HG03378 (cell line): Measurements from ENCODE around the gene UNC45B.
"Not testable (repeated sequence)": the region's sequence is repeated elsewhere in the genome, so short reads cannot be mapped to it uniquely, and the experiment has no call there.

ENCODE experiments used
- ATAC-seq: cut with Tn5 transposase; IDR thresholded peaks from one replicate; pipeline ENCODE4 v1.9.1; 2021; ENCODE audit warnings: mild to moderate bottlenecking, moderate library complexity; ENCODE audit not compliant: unreplicated experiment

The UNC45B gene

DNA sequence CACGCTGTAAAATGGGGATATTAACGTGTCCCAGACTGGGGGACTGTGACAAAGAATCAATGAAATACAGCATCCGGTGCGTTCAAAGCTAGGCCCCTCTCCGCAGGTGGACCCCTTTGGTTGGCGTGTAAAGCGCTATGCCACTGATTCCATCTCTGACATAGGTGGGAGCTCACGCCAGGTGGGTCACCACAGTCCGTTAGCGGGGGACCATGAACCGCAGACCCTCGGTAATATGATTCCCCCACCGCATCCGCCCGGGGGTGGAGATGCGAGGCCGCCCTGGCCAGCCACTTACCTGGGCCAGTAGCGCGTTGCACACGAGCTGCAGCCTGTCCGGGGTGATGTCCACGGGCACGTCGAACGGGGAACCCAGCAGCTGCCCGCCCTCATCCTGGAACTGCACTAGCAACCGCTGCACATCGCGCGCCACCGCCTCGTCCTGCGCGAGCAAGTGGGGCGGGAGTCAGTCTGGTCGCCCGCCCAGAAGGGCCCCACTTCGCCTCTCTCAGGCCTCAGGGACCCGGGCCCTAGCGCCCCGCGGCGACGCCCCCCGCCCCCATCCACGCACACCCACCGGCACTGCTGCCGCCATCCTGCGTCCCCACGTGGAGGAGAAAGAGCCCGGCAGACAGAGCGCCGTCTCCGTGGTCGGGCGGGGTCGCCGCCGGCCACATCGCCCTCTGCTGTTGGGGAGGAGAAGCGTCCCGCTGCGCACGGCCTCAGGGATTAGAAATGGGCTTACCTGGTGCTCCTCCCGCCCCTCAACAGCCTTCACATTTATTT is 5.7 kb upstream of the UNC45B start, which contains the start of gene NLE1:
Gene NLE1, minus strand, starts transcription at position 623 of the 786 bp plus-strand sequence. Its CDS starts 28 bp downstream, at position 595.
- no peak for ATAC-seq

DNA sequence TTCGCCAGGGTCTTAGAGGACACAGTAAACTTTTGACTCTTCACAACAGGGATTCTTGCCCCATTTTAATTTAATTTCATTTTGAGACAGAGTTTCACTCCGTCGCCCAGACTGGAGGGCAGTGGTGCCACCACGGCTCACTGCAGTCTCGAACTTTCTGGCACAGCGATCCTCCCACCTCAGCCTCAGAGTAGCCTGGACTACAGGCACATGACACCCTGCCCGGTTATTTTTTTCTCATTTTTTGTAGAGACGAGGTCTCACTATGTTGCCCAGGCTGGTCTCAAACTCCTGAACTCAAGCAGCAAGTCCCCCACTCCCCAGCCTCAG is 5.2 kb upstream of the UNC45B start:
- no peak for ATAC-seq

DNA sequence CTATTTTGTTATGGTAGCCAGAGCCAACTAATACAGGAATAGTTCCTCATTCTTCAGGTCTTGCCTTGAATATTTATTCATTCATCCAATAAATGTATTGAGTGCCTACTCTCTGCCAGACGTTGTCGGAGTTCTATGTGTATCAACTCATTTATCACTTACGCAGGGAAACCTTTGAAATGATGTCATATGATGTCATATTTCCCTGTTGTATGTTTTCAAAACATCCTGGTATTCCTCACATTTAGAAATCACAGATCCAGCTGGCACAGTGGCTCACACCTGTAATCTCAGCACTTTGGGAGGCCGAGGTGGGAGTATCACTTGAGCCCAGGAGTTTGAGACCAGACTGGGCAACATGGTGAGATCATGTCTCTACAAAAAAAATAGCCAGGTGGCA is 2.8 kb upstream of the UNC45B start:
- ATAC-seq: no peak

DNA sequence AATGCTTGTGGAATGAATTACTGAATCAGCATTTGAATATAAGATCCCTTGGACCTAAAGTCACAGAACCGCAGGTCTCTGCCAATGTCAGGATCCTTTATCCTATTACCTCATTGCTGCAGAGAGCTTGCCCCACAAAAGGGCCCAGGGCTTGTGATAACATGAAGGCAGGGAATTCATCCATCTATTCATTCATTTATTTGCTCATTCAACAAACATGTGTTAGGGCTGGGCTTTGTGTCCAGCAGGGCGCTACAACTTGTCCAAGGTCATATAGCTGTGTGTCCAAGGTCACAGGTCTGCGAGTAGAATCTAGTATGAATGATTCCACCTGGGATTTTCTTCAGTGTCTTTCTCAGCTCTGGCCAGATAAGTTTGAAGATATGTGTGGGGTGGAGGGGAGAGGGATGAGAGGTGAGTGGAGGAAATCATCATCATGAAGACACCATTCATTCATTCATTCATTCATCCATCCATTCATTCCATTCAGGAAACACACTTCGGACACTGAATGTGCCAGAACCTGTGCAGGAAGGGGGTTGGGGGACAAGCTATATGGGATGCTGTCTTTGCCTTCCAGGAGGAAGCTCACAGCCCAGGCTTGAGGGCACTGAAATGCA is 1.3 kb upstream of the UNC45B start:
- ATAC-seq: no peak

DNA sequence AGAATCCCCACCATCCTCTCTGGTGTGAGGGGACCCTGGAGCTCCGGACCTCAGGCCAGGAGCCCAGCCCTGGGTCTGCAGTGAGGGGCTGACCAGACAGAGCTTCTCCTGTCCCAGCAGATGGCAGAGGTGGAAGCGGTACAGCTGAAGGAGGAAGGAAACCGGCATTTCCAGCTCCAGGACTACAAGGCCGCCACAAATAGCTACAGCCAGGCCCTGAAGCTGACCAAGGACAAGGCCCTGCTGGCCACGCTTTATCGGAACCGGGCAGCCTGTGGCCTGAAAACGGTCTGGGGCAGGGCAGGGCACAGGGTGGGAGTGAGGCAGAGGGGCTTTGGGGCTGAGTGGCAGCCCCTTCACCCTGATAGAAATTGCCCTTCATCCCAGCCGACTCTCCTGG is 527 bp downstream of the UNC45B start:
- no peak for ATAC-seq

DNA sequence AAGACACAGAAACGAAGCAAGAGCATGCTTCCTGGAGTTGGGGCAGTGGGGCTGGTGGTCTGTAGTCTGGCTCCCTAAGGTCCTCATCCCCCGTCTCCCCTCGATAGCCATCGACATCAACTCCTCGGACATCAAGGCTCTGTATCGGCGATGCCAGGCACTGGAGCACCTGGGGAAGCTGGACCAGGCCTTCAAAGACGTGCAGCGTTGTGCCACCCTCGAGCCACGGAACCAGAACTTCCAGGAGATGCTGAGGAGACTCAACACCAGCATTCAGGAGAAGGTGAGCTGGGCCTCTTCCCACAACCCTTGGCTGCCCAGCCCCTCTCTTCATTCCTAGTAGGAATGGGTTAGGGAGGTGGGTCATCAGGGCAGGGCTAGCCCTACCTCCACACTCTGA is 2.3 kb downstream of the UNC45B start:
- no peak for ATAC-seq

DNA sequence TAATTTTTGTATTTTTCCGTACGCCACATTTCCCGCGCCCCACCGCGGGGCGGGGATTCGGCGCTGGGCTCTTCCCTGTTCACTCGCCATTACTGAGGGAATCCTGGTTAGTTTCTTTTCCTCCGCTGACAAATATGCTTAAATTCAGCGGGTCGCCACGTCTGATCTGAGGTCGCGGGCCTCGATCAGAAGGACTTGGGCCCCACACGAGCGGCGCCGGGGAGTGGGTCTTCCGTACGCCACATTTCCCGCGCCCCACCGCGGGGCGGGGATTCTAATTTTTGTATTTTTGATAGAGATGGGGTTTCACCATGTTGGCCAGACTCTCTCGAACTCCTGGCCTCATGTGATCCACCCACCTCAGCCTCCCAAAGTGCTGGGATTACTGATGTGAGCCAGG is 3.5 kb downstream of the UNC45B start:
- not testable (repeated sequence) for ATAC-seq

DNA sequence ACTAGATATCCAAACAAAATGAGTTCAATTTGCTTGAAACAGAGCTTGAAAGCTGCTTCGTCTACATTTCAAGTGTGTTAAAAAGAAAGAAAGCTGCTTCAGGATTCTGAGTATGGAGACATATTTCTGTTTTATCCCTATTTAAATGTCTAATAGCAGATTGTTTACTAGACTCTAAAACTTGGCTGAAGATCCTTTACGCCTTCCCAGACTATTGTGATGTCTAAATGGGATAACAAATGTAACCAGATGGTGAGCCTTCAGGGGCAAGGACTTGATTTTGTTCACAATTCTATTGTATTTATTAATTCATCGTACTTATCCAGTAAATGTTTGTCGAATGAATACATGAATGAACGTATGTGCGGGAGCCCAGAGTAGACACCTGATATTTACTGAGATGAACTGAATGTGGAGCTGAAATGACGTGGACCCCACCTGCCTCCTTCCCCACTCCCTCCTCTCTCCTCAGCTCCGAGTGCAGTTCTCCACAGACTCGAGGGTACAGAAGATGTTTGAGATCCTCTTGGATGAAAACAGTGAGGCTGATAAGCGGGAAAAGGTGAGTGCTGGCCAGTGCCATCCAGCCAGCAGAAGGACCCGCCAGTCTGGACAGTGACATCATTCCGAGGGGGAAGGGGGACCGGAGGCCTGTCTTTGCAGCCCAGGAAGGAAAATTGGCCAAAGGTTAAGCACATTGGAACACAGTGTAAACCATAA is 5.0 kb downstream of the UNC45B start:
- ATAC-seq: no peak

DNA sequence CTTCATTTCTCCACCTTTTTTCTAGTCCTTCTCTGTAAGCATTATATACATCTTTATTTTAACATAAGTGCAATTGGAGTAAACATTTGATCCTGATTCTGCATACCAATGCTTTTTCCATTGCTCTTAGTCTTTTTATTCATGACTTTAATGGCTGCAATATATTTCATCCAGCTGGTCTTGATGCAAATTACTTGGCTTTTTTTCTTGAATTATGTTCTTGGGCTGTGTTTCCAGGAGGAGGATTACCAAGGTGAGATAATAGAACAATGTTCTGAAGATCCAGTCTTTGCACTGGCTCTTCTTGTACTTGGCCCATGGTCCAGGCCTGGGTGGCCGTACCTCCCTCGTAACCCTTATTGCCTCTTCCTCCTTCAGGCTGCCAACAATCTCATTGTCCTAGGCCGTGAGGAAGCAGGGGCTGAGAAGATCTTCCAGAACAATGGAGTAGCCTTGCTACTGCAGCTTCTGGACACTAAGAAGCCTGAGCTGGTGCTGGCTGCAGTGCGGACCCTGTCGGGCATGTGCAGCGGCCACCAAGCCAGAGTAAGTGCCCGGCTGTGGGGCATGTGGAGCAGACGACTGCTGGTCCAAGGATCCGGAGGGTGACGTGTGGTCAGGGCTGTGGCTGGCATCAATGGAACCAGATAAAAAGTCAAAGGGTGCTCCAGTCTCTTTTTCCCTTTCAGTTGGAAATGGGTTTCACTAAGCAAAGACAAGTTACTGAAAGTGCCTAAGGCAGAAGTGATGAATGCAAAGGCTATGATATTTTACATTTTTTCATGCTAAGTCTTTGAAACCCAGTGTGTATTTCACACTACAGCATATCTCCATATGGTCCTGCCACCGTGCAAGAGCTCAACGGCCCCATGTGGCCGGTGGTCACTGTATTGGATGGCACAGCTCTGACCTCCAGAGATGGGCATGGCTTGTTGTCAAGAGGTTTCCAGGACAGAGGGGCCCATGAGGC is 6.9 kb downstream of the UNC45B start:
- ATAC-seq: no peak

DNA sequence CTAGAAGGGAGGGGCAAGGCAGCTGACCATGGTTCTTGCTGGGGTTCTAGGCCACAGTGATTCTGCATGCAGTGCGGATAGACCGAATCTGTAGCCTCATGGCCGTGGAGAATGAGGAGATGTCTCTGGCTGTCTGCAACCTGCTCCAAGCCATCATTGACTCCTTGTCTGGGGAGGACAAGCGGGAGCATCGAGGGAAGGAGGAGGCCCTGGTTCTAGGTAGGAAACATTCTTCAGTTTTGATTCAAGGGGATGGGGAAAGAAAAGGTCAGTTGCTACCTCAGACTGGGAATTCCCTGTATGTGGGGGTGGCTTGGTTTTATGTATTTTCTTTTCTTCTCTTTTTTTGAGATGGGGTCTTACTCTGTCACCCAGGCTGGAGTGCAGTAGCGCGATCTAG is 7.6 kb downstream of the UNC45B start:
- ATAC-seq: no peak

DNA sequence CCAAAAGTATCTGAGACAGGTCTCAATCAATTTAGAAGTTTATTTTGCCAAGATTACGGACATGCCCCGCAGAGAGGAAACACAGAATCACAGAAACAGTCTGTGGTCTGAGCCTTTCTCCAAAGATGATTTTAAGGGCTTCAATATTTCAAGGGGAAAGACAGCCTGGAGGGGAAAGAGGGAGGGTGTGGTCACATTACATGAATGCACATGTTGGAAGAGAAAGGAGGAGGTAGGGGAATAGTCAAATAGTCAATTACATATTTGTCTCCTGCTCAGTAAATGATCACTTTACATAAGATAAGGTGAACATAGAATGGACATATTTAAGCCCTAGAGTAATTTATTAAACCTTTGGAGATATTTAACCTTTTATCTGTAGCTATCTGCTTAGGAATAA is 12.3 kb downstream of the UNC45B start:
- ATAC-seq: no peak

DNA sequence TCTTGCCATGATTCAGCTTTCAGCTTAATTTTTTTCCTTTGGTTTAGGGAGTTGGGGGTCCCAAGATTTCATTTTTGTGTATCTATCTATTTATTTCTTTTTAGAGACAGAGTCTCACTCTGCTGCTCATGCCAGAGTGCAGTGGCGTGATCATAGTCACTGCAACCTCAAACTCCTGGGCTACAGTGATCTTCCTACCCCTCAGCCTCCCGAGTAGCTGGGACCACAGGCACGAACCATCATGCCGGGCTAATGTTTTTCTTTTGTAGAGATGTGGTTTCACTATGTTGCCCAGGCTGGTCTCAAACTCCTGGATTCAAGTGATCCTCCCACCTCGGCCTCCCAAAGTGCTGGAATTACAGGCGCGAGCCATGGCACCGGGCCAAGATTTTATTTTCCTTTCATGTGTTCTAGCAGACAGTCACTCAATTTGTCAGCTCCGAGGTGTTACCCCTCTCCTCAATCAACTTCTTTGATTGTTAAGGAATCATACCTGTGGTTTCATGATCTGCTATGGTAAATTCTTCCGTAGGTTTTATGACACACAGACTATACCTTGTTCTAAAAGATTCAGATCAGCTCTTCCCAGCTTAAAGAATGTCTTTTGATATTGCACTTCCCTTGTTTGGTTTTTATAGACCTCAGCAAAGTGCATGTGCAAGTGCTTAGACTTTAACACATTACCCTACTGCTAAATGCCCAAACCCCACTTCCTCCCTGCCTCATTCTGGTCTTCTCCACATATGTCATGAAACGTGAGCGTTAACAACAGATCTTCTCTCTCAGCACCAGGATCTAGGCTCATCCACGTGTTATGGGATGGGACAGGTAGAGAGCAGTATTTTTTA is 13.0 kb downstream of the UNC45B start:
- ATAC-seq: no peak

DNA sequence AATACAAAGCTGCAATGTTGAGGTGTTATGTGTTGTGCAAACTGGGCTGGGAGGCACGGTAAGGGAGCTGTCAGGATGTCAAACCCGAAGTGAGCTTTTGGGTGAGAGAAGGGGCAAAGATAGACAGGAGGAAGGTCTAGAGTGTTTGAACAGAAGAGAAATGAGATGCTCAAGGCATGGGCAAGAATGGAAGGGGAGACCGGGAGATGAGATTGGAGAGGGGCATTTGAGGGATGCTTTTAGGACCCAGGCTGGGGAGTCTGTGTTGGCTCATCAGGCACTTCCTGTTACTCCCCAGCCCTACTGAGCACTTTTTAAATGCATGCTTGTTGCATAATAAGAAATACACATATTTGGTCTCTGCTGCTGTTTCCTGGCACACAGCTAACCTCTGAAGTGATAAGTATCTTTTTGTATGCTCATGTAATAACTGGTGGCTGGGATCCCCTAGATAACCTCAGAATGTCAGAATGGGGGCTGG is 13.7 kb downstream of the UNC45B start:
- ATAC-seq: no peak

DNA sequence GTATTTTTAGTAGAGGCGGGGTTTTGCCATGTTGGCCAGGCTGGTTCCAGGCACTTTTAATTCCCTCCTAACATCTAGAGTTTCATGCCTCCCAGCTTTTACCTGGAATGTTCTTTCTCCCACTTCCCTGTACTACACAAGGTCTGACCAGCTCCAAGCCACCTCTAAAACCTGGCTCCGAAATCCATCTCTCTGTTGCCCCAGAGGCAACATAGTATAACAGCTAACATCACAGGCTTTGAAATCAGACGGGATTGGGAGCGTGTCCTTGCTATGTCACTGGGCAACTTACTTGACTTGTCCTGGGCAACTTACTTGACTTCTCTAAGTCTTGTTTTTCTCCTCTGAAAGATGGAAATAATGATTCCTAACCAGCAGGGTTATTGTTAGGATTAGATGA is 15.1 kb downstream of the UNC45B start:
- ATAC-seq: no peak

DNA sequence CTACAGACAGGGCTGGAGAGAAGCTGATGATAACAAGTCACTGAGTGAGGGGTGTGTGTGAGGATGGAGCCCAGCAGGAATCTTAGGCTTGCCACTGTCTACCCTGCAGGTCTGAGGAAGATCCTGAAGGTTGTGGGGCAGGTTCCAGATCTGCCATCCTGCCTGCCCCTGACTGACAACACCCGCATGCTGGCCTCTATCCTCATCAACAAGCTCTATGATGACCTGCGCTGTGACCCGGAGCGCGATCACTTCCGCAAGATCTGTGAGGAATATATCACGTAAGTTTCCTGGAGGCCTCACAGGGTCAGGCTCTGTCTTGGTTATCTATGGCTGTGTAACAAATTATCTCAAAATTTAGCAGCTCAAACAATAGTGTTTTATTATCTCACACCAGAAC is 16.3 kb downstream of the UNC45B start:
- no peak for ATAC-seq

DNA sequence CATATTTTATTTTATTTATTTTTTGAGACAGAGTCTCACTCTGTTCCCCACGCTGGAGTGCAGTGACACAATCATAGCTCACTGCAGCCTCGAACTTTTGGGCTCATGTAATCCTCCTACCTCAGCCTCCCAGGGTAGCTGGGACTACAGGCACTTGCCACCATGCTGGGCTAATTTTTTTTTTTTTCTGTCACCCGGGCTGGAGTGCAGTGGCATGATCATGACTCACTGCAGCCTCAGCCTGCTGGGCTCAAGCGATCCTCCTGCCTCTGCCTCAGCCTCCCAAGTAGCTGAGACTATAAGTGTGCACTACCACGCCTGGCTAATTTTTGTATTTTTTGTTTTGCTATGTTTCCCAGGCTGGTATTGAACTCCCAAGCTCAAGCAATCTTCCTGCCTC is 17.1 kb downstream of the UNC45B start:
- no peak for ATAC-seq

DNA sequence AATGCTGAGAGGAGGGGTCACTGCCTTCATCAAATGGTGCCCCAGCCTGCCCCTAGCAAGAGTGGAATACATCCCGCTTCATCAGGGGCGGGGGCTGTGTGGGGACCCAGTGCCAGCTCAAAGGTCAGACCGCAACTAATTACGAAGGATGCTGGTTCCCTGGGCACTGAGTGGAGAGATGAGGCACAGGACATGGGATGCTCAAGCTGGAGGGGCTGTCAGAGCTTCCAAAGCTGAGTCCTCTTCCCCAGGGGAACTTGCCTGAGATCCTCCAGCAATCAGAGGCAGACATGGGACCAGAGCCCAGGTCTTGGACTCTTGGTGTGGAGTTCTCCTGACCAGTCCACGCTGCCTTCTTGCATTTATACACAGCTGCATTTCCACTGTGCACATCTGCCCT is 18.9 kb downstream of the UNC45B start:
- ATAC-seq: no peak

DNA sequence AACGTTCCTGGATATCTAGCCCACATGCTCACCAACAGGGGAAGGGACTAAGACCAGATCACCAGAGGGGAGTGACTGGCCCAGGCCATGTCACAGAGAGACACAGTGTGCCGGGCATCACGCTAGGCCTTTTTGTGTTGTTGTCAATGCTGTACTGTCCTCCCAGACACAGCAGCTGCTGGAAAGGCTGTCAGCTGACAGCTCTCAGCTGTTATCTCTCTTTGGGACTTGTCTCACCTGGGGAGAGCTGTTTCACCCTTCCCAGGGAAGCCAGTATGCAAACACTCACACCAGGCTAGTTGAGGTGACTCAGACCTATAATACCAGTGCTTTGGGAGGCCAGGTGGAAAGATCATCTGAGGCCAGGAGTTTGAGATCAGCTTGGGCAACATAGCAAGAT is 19.4 kb downstream of the UNC45B start:
- no peak for ATAC-seq

DNA sequence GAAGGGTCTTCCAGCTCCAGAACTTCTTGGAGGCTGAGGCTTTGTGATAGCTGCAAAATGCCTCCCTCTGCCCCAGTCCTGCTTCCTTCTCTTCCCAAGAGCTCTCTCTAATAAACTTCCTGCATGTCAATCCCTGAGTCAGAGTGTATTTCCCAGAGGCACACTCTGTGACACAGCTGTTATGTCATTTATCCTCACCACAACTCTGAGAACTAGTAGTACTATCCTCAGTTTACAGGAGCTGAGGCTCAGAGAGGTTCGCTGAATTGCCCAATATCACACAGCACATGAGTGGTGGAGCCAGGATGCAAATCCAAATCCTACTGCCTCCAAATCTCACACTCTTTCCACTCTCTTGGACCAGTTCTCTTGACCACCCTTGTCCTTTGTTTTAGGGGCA is 20.0 kb downstream of the UNC45B start:
- ATAC-seq: no peak

DNA sequence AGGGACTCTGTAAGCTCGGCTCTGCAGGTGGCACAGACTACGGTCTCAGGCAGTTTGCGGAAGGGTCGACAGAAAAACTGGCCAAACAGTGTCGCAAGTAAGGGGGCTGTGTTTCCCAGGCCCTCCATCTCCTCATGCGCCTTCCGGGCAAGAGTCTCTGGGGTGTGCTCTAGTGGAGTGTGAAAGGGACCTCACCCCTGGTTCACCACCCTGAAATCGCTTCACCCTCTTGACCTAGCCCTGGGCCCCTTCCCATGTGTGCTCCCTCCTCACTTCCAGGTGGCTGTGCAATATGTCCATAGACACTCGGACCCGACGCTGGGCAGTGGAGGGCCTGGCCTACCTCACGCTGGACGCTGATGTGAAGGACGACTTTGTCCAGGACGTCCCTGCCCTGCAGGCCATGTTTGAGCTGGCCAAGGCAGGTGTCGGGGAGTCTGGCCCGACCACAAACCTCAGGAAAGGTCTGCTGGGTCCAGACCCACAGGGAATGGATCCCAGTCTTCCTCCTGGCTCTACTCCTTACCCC is 22.3 kb downstream of the UNC45B start:
- ATAC-seq: no peak
